T-cell (primary cell): ENCODE measurements around the gene NPW. TPM values are rescaled to one million over a fixed set of nuclear protein-coding genes. Genes with fewer than 3 reads are reported as not detected.

ENCODE experiments used
- ATAC-seq, 4 experiments: fragments of 200-7000 bp in 3 of 4; fragments of 150-1000 bp in 1 of 4; cut with Tn5 transposase; replicated peaks in 1 of 4; 1 replicate in 3 of 4; 2 replicates in 1 of 4; pipeline ENCODE4 v1.10.0; 2021; ENCODE audit warnings: moderate library complexity in 3 of 4, mild to moderate bottlenecking in 2 of 4, moderate number of reproducible peaks in 1 of 4
- CTCF ChIA-PET, 2 donors: fragments of 300-600 bp; sonication (Branson Sonifier 250); formaldehyde crosslinking; loops; one replicate each; lab custom pipeline; 2022; ENCODE audit warnings: antibody characterized with exemption in 2 of 2; lab: Charles Lee
- POLR2A ChIA-PET, 2 donors: fragments of 300-600 bp; sonication (Branson Sonifier 250); formaldehyde crosslinking; loops; one replicate each; lab custom pipeline; 2022; ENCODE audit warnings: antibody characterized with exemption in 2 of 2; lab: Charles Lee
- DNase-seq, 35 experiments: peaks; one replicate each; pipeline versions ENCODE4 v3.0.0 to v3.0.0-alpha.2; 2013 to 2023
- H3K27ac ChIP-seq: one replicate; pipeline ENCODE4 v1.5.1; 2013; ENCODE audit warnings: low read length
- H3K27me3 ChIP-seq, 2 experiments: replicated peaks in 1 of 2; 1 replicate in 1 of 2; 2 replicates in 1 of 2; pipeline versions ENCODE4 v1.6.1 to v1.7.0; 2013; ENCODE audit warnings: low read length in 1 of 2, mixed read lengths in 1 of 2; ENCODE audit not compliant: control insufficient read depth in 2 of 2, insufficient read depth in 2 of 2; ENCODE audit errors: extremely low read depth in 1 of 2
- H3K36me3 ChIP-seq, 2 donors: 1 replicate in 1 of 2; 2 replicates in 1 of 2; pipeline versions ENCODE4 v1.6.1 to v1.7.0; 2013; ENCODE audit warnings: low read length in 1 of 2; ENCODE audit not compliant: control insufficient read depth in 2 of 2, insufficient read depth in 1 of 2; ENCODE audit errors: extremely low read depth in 1 of 2
- H3K4me1 ChIP-seq, 2 experiments: 1 replicate in 1 of 2; 2 replicates in 1 of 2; pipeline versions ENCODE4 v1.6.1 to v1.7.0; 2013; ENCODE audit warnings: low read length in 2 of 2, mixed read lengths in 1 of 2; ENCODE audit not compliant: insufficient read depth in 2 of 2, control insufficient read depth in 1 of 2; ENCODE audit errors: extremely low read depth in 1 of 2
- H3K4me3 ChIP-seq, 2 donors: 1 replicate in 1 of 2; 2 replicates in 1 of 2; pipeline versions ENCODE4 v1.5.1 to v1.7.0; 2013; ENCODE audit warnings: mild to moderate bottlenecking in 2 of 2, low read length in 1 of 2, moderate library complexity in 1 of 2; ENCODE audit not compliant: control insufficient read depth in 1 of 2; ENCODE audit errors: extremely low read depth in 1 of 2
- H3K9me3 ChIP-seq: 2 replicates; pipeline ENCODE4 v1.7.0; 2013
- H3K27ac Mint-ChIP-seq, 2 donors: one replicate each; pipeline ENCODE4 v1.8.0; 2020 to 2021; ENCODE audit warnings: mild to moderate bottlenecking in 2 of 2, mixed read lengths in 2 of 2
- H3K27me3 Mint-ChIP-seq, 2 donors: one replicate each; pipeline ENCODE4 v1.8.0; 2021 to 2022; ENCODE audit warnings: mixed read lengths in 2 of 2
- H3K36me3 Mint-ChIP-seq: one replicate; pipeline ENCODE4 v1.8.0; 2021; ENCODE audit warnings: mixed read lengths
- H3K4me1 Mint-ChIP-seq, 3 donors: one replicate each; pipeline ENCODE4 v1.8.0; 2020 to 2022; ENCODE audit warnings: mixed read lengths in 3 of 3, mild to moderate bottlenecking in 1 of 3
- H3K4me3 Mint-ChIP-seq, 3 donors: one replicate each; pipeline ENCODE4 v1.8.0; 2020 to 2022; ENCODE audit warnings: mild to moderate bottlenecking in 3 of 3, mixed read lengths in 3 of 3, moderate library complexity in 3 of 3
- H3K9me3 Mint-ChIP-seq, 3 donors: one replicate each; pipeline ENCODE4 v1.8.0; 2020 to 2022; ENCODE audit warnings: mixed read lengths in 3 of 3
- WGBS: methylation state at CpG from one replicate; pipeline ENCODE4 v1.1.5; 2013; ENCODE audit warnings: missing lambda C conversion rate; ENCODE audit not compliant: insufficient coverage; 5-methylcytosine and 5-hydroxymethylcytosine counted together
- total RNA-seq, 35 experiments: library from RNA in 6 of 35; stranded (reverse) in 6 of 35; fragments of 120-200 nt in 1 of 35; gene quantifications; one replicate each; pipeline versions ENCODE4 v1.2.1 to v1.2.4 and lab custom pipeline; 2013 to 2026

Gene NPW
- total RNA-seq, 5 donors from 2014 or later (not counting 1 experiment from before 2014, with no cell fraction given) = 0.43 to 0.44 TPM; not detected in 3

GRCh38 chr16:2003827-2004641 lies 15.6 kb upstream of the NPW start:
- DNase-seq (peak; percentile 67 to 91 (median 83)), ATAC-seq (peak; percentile 88 to 93 (median 90))
- no peaks in the 10 kb centered on the region for H3K9me3 Mint-ChIP-seq
- peaks cover 8% of the 10 kb centered on the region for H3K36me3 Mint-ChIP-seq
- ChIA-PET CTCF (interaction anchor here (0.6 to 1.5 kb wide), 7 partner anchors 12 to 586 kb away, joined by 3 to 8 read pairs (median 4); partner anchors contain the start of genes MSRB1 (in 1 of the 2) and TRAF7 (in 1 of the 2)), POLR2A (interaction anchor here (0.5 to 0.9 kb wide), 2 partner anchors 39 to 518 kb away, joined by 3 to 4 read pairs; partner anchors contain the start of gene RPS2 (in 1 of the 2))
- no peaks in the 10 kb centered on the region for H3K9me3 ChIP-seq
- 41% methylated on average over 32 of the region's 36 CpGs for WGBS
- H3K4me3 Mint-ChIP-seq = no peak overlapping the region
- no peaks in the 10 kb centered on the region for H3K27me3 ChIP-seq
- no peak overlapping the region for H3K27ac ChIP-seq
- no peak overlapping the region for H3K27ac Mint-ChIP-seq
- peaks cover 36 to 45% (median 36%) of the 10 kb centered on the region in 3 donors for H3K4me1 Mint-ChIP-seq
- H3K36me3 ChIP-seq = peaks cover 26 to 46% of the 10 kb centered on the region in 2 donors
- H3K27me3 Mint-ChIP-seq = no peaks in the 10 kb centered on the region
- H3K4me1 ChIP-seq = peaks cover 13 to 59% of the 10 kb centered on the region in 2 experiments
- H3K4me3 ChIP-seq = no peak overlapping the region

- ATAC-seq (no peak), DNase-seq (no peak)
- H3K9me3 ChIP-seq = no peaks in the 10 kb centered on the region
- H3K4me3 Mint-ChIP-seq = no peak overlapping the region
- no peak overlapping the region for H3K4me3 ChIP-seq
- H3K27me3 Mint-ChIP-seq = no peaks in the 10 kb centered on the region
- CTCF ChIA-PET = interaction anchor here (0.6 to 1.5 kb wide), 5 partner anchors 12 to 150 kb away, joined by 3 to 6 read pairs (median 4); partner anchors contain the start of genes MSRB1 (in 1 of the 2) and TRAF7 (in 1 of the 2)
- H3K9me3 Mint-ChIP-seq = no peaks in the 10 kb centered on the region
- H3K36me3 ChIP-seq = peaks cover 21 to 37% of the 10 kb centered on the region in 2 donors
- no peak overlapping the region for H3K27ac ChIP-seq
- H3K36me3 Mint-ChIP-seq = peaks cover 8% of the 10 kb centered on the region
- no peaks in the 10 kb centered on the region for H3K27me3 ChIP-seq
- peaks cover 14 to 61% of the 10 kb centered on the region in 2 experiments for H3K4me1 ChIP-seq
- peaks cover 36 to 45% (median 37%) of the 10 kb centered on the region in 3 donors for H3K4me1 Mint-ChIP-seq
- 90% methylated on average over 27 of the region's 34 CpGs for WGBS
- POLR2A ChIA-PET = interaction anchor here (0.5 to 0.9 kb wide), 2 partner anchors 40 to 517 kb away, joined by 3 to 4 read pairs; partner anchors contain the start of gene RPS2 (in 1 of the 2)
- H3K27ac Mint-ChIP-seq = no peak overlapping the region
These were observed 14.6 kb upstream of the NPW start for GRCh38 chr16:2004795-2005517.

- Mint-ChIP-seq H3K36me3 (peaks cover 8% of the 10 kb centered on the region), H3K27ac (no peak overlapping the region), H3K4me1 (peaks cover 41 to 52% (median 42%) of the 10 kb centered on the region in 3 donors), H3K27me3 (no peaks in the 10 kb centered on the region), H3K4me3 (peak overlapping the region in 1 of 3 donors; percentile 58), H3K9me3 (no peaks in the 10 kb centered on the region)
- no peak for ATAC-seq
- Histone ChIP-seq H3K4me1 (peaks cover 19 to 68% of the 10 kb centered on the region in 2 experiments), H3K4me3 (no peak overlapping the region), H3K27ac (no peak overlapping the region), H3K36me3 (peaks cover 21 to 32% of the 10 kb centered on the region in 2 donors), H3K27me3 (no peaks in the 10 kb centered on the region), H3K9me3 (no peaks in the 10 kb centered on the region)
- ChIA-PET CTCF (interaction anchor here in 1 of 2 donors (0.6 kb wide), 1 partner anchor 127 kb away, joined by 4 read pairs; no protein-coding TSS in a partner anchor), POLR2A (no interaction called here)
- DNase-seq = no peak
- WGBS = 86% methylated on average over 21 of the region's 21 CpGs
These were observed 13.9 kb upstream of the NPW start for GRCh38 chr16:2005646-2006045.

- peaks cover 19 to 70% of the 10 kb centered on the region in 2 experiments for H3K4me1 ChIP-seq
- H3K36me3 ChIP-seq = peaks cover 19 to 26% of the 10 kb centered on the region in 2 donors
- H3K27ac ChIP-seq = no peak overlapping the region
- ChIA-PET CTCF (no interaction called here), POLR2A (no interaction called here)
- ATAC-seq (no peak), DNase-seq (no peak)
- no peaks in the 10 kb centered on the region for H3K27me3 ChIP-seq
- no peaks in the 10 kb centered on the region for H3K9me3 ChIP-seq
- peak overlapping the region in 2 of 3 donors; percentile 9 to 58 for H3K4me3 Mint-ChIP-seq
- 97% methylated on average over 7 of the region's 8 CpGs for WGBS
- H3K27me3 Mint-ChIP-seq = no peaks in the 10 kb centered on the region
- peaks cover 5% of the 10 kb centered on the region for H3K36me3 Mint-ChIP-seq
- no peak overlapping the region for H3K4me3 ChIP-seq
- no peaks in the 10 kb centered on the region for H3K9me3 Mint-ChIP-seq
- no peak overlapping the region for H3K27ac Mint-ChIP-seq
- peaks cover 41 to 52% (median 42%) of the 10 kb centered on the region in 3 donors for H3K4me1 Mint-ChIP-seq
These were observed 13.3 kb upstream of the NPW start for GRCh38 chr16:2006317-2006716.

- WGBS = 83% methylated on average over 12 of the region's 16 CpGs
- POLR2A ChIA-PET = no interaction called here
- Mint-ChIP-seq H3K27ac (peak overlapping the region; percentile 44 to 88), H3K27me3 (no peaks in the 10 kb centered on the region), H3K36me3 (peaks cover 3% of the 10 kb centered on the region), H3K4me3 (peak overlapping the region; percentile 82 to 87 (median 84)), H3K4me1 (peaks cover 41 to 52% (median 42%) of the 10 kb centered on the region in 3 donors), H3K9me3 (no peaks in the 10 kb centered on the region)
- H3K4me1 ChIP-seq = peaks cover 19 to 70% of the 10 kb centered on the region in 2 experiments
- no peaks in the 10 kb centered on the region for H3K9me3 ChIP-seq
- DNase-seq = no peak
- ATAC-seq = no peak
- H3K4me3 ChIP-seq = peak overlapping the region in 1 of 2 donors; percentile 1
- H3K27me3 ChIP-seq = no peaks in the 10 kb centered on the region
- H3K27ac ChIP-seq = peak overlapping the region; percentile 53
- peaks cover 12 to 17% of the 10 kb centered on the region in 2 donors for H3K36me3 ChIP-seq
- CTCF ChIA-PET = no interaction called here
These were observed 12.3 kb upstream of the NPW start for GRCh38 chr16:2007081-2007836.
